Measurements from ENCODE around the gene MYO7B. TPM values are rescaled to one million over a fixed set of nuclear protein-coding genes. Genes with fewer than 3 reads are reported as not detected.

The MYO7B gene
- total and polyA plus RNA-seq, 7 donors: 0.28 to 0.61 (median 0.49) TPM

DNA sequence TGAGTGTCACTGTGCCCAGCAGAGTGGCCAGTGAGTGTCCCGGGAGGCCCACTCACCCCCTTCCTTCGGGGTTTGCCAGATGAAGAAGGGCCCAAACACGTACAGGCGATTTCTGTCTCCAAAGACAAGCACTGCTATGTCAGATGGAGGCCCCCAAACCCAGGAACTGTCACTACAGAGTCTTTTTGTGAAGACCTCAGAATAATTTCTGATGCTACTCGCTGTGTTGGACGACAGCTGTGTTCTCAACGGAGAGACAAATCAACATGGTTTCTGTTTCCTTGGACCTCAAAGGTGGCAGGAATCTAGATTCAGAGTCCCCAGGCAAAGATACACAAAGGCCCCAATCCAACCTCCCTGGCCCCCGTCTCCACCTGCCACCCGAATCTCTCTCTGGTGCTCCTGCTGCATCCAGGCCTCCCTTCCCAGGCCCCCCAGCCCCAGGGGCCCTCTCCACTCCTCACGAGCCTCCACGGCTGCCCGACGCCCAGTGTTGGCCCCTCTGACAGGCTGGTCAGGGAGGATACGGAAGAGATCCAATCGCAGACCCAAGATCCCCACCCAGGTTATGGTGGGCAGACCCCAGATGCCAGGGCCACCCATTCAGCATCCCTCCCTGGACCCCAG, 108.1 kb downstream of the MYO7B start:
- intact Hi-C loops (cut with DNase I): no loop called here
- no peak overlapping the region for H3K27ac ChIP-seq

DNA sequence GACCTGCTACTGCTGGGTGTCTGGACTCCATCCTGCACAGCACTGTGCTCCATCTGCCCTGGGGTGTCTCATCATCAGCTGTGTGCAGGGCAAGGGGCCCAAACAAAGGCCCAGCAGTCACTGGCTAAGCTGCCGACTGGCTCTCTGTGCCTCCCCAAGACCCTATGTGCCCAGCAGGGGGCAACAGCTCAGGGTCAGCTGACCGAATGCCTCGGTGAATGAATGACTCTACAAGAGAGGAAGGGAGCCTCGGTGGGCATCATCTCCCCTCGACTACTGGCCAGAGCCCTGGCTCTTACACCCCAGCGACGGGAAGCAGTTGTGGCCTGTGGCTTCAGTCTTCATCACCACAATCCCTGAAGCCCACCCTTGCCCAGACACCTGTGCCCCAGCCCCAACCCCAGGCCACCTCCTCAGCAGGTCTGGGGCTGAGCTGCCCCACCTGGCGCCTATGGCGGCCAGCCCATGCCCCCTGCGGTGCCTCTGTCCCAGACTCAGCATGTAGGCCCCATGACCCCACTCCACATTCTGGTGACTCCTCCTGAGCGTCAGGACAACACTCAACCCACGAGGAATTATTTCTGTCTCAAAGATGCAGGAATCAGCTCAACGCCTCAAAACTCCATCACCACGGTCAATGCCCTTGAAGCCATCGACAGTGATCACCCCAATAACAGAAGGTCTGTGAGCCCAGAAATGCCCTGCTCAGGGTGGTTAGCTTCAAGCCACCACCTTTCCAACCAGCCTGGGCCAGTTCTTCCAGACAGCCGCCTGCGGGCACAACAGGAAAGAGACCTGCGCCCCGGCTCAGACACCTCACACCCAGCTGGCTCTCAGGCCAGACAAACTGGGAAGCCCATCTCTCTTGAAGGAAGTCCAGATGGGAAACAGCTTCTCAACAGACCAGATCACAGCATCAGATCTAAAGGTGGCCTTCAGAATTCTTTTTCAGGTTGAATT, 108.9 kb downstream of the MYO7B start:
- WGBS, 3 donors: 81 to 87% (median 83%) methylated on average over 19 of the region's 19 CpGs
- TF ChIP-seq, protein P1, sequence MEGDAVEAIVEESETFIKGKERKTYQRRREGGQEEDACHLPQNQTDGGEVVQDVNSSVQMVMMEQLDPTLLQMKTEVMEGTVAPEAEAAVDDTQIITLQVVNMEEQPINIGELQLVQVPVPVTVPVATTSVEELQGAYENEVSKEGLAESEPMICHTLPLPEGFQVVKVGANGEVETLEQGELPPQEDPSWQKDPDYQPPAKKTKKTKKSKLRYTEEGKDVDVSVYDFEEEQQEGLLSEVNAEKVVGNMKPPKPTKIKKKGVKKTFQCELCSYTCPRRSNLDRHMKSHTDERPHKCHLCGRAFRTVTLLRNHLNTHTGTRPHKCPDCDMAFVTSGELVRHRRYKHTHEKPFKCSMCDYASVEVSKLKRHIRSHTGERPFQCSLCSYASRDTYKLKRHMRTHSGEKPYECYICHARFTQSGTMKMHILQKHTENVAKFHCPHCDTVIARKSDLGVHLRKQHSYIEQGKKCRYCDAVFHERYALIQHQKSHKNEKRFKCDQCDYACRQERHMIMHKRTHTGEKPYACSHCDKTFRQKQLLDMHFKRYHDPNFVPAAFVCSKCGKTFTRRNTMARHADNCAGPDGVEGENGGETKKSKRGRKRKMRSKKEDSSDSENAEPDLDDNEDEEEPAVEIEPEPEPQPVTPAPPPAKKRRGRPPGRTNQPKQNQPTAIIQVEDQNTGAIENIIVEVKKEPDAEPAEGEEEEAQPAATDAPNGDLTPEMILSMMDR (IDR thresholded peaks at IDR 0.05): no peak
- Histone ChIP-seq H3K27me3 (ENCODE audit: insufficient read depth in 3 of 3, low read length in 2 of 3) (no peaks in the 10 kb centered on the region), H3K27ac (no peak overlapping the region), H3K4me3 (no peak overlapping the region), H3K36me3 (ENCODE audit: insufficient read depth in 1 of 2, low read depth in 1 of 2) (no peaks in the 10 kb centered on the region), H3K9me3 (no peaks in the 10 kb centered on the region), H3K4me1 (peaks cover 10% of the 10 kb centered on the region)
- ATAC-seq: no peak
- intact Hi-C loops (cut with DNase I): loop anchor here in 1 of 2 donors (5.0 kb wide), 1 partner anchor 53 kb away; no protein-coding TSS in a partner anchor
- DNase-seq: peak in 1 of 2 donors; percentile 6

More for the DNA sequence above, 108.1 kb downstream of the MYO7B start:
- DNase-seq (no peak), ATAC-seq (no peak)
- H3K36me3 ChIP-seq (ENCODE audit: insufficient read depth in 1 of 2, low read depth in 1 of 2): no peaks in the 10 kb centered on the region
- H3K9me3 ChIP-seq: no peaks in the 10 kb centered on the region
- peaks cover 7% of the 10 kb centered on the region for H3K4me1 ChIP-seq
- TF ChIP-seq, protein P1 (IDR thresholded peaks at IDR 0.05): no peak
- H3K27me3 ChIP-seq (ENCODE audit: insufficient read depth in 3 of 3, low read length in 2 of 3): no peaks in the 10 kb centered on the region
- 89 to 91% (median 90%) methylated on average over 15 of the region's 15 CpGs for WGBS, 3 donors
- no peak overlapping the region for H3K4me3 ChIP-seq

DNA sequence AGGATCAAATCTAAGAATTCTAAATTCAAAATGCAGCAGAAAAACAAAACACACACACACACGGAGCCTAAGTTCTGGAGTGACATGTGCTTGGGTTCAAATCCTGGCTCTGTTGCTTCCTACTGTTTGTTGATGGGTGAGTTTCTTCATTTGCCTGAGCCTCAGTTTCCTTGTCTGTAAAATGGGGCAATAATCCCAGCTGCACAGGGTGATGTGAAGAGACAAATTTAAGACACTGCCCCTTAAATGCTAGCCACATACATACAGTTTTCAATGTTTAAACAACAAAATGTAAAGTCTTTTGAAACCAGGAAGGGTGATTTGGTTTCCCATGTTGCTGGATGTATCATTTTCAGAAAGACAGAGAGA, 109.5 kb downstream of the MYO7B start:
- Histone ChIP-seq H3K27me3 (ENCODE audit: insufficient read depth in 3 of 3, low read length in 2 of 3) (no peaks in the 10 kb centered on the region), H3K9me3 (no peaks in the 10 kb centered on the region), H3K36me3 (ENCODE audit: insufficient read depth in 1 of 2, low read depth in 1 of 2) (no peaks in the 10 kb centered on the region), H3K4me3 (no peak overlapping the region), H3K4me1 (peaks cover 16% of the 10 kb centered on the region), H3K27ac (no peak overlapping the region)
- WGBS, 3 donors: 82 to 85% (median 85%) methylated on average over 1 of the region's 1 CpG
- DNase-seq (no peak), ATAC-seq (no peak)
- intact Hi-C loops (cut with DNase I): loop anchor here in 1 of 2 donors (5.0 kb wide), 1 partner anchor 52 kb away; no protein-coding TSS in a partner anchor
- TF ChIP-seq, protein P1 (IDR thresholded peaks at IDR 0.05): no peak

DNA sequence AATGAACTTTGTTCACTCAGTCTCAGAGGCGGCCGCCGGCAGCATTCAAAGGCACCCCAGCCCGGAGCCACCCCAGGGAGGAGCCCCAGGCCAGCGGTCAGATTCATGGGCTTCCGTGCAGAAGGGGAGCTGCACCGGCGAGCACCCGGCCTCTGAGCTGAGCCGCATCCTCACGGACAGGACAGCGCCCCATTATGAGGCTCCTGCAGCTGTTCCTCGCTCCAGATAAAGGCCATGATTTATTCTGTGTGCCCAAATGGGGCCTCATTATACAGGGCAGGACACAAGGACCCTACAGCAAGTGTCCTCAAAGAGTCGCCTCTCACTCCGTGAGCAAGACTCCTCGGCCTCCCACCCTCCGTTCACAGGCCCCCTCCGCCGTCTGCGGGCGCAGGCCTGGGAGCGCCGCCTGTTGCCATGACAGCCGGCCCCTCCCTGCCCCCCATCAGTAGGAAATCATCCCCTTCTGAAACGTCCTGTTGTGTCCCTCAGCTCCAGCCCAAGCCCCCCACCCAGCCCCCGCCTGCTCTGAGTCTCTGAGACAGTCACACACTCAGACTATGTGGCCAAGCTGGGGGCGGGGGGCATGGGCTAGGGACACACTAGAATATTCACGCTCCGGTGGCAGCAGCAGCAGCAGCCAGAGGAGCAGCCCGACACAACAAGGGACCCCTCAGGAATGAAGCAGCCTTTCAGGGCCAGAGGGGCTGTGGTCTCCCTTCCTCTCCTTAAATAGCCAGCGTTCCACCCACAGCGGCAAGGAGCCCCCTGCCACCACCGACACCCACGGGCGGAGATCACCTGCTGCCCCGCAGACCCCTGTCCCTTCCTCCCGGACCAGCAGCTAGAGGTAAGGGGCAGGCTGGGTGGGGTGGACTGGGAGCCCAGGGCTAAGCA, 110.2 kb downstream of the MYO7B start, which contains the start of gene GPR17:
Gene GPR17 (plus strand): TSS at position 759 of the 897 bp plus-strand sequence. CDS start 4,583 bp downstream, outside the sequence.
- peak; percentile 17 to 49 for DNase-seq
- Histone ChIP-seq H3K4me3 (no peak within 1 kb of the TSS), H3K27me3 (ENCODE audit: insufficient read depth in 3 of 3, low read length in 2 of 3) (no peaks in the 10 kb centered on the region), H3K36me3 (ENCODE audit: insufficient read depth in 1 of 2, low read depth in 1 of 2) (no peaks in the 10 kb centered on the region), H3K27ac (peak within 1 kb of the TSS; percentile 50), H3K9me3 (no peaks in the 10 kb centered on the region), H3K4me1 (peaks cover 16% of the 10 kb centered on the region)
- 84 to 86% (median 85%) methylated on average over 36 to 37 of the region's 37 CpGs for WGBS, 3 donors
- ATAC-seq: no peak
- intact Hi-C loops (cut with DNase I): loop anchor here in 1 of 2 donors (5.0 kb wide), 1 partner anchor 52 kb away; no protein-coding TSS in a partner anchor
- TF ChIP-seq, protein P1 (IDR thresholded peaks at IDR 0.05): no peak

Data from psoas muscle (tissue), 8 donors.